SU-DHL-6 (cell line): ENCODE data around the gene FGD5.

Source experiments
- H2AFZ ChIP-seq: fragments of 200-600 bp; sonication (generic); 2 replicates; pipeline ENCODE4 v1.6.1; 2014; ENCODE audit warnings: low read depth, mild to moderate bottlenecking, moderate library complexity, mixed read lengths, antibody characterized with exemption, low read length; ENCODE audit not compliant: severe bottlenecking
- H3F3A ChIP-seq: fragments of 200-600 bp; shearing (Covaris generic); 2 replicates; pipeline ENCODE4 v1.6.0; 2016; ENCODE audit warnings: antibody characterized with exemption, mild to moderate bottlenecking; ENCODE audit not compliant: insufficient read depth
- H3K27ac ChIP-seq: fragments of 200-600 bp; sonication (generic); 2 replicates; pipeline ENCODE4 v1.5.1; 2016; ENCODE audit warnings: low read depth, mild to moderate bottlenecking, low read length, moderate library complexity, mixed read lengths
- H3K27me3 ChIP-seq: fragments of 200-600 bp; sonication (generic), shearing (Covaris generic); 2 replicates; pipeline ENCODE4 v1.6.0; 2014; ENCODE audit warnings: mild to moderate bottlenecking, low read length
- H3K36me3 ChIP-seq: fragments of 200-600 bp; sonication (generic); 2 replicates; pipeline ENCODE4 v1.6.1; 2014; ENCODE audit warnings: mild to moderate bottlenecking, low read length, mixed read lengths
- H3K4me2 ChIP-seq: fragments of 300-600, 200-600 bp; shearing (Covaris generic), sonication (generic); 2 replicates; pipeline ENCODE4 v1.6.0; 2014; ENCODE audit warnings: low read length, low read depth, mild to moderate bottlenecking; ENCODE audit not compliant: poor library complexity, severe bottlenecking
- H3K4me3 ChIP-seq: fragments of 200-600 bp; sonication (generic); 2 replicates; pipeline ENCODE4 v1.5.1; 2014; ENCODE audit warnings: antibody characterized with exemption, low read length, mild to moderate bottlenecking, mixed read lengths; ENCODE audit not compliant: insufficient read depth, poor library complexity, severe bottlenecking
- H3K79me2 ChIP-seq: fragments of 200-600 bp; sonication (generic); 2 replicates; pipeline ENCODE4 v1.6.1; 2014; ENCODE audit warnings: mild to moderate bottlenecking, low read length, moderate library complexity; ENCODE audit not compliant: insufficient read depth
- H3K9ac ChIP-seq: fragments of 200-600 bp; sonication (generic); 2 replicates; pipeline ENCODE4 v1.7.0; 2014; ENCODE audit warnings: mild to moderate bottlenecking, low read length
- H3K9me2 ChIP-seq: fragments of 200-600 bp; sonication (generic); replicated peaks from 2 replicates; pipeline ENCODE4 v1.6.1; 2014; ENCODE audit warnings: low read length; ENCODE audit not compliant: insufficient read depth
- H3K9me3 ChIP-seq: fragments of 200-600 bp; sonication (generic); 2 replicates; pipeline ENCODE4 v1.6.1; 2014; ENCODE audit warnings: low read length, mixed read lengths; ENCODE audit not compliant: insufficient read depth
- H4K20me1 ChIP-seq: fragments of 200-600 bp; sonication (generic); 2 replicates; pipeline ENCODE4 v1.6.1; 2014; ENCODE audit warnings: low read depth, mild to moderate bottlenecking, antibody characterized with exemption, low read length, moderate library complexity, mixed read lengths
- EZH2phosphoT487 ChIP-seq: fragments of 200-600 bp; sonication (generic), shearing (Covaris generic); conservative IDR thresholded peaks from 2 replicates; pipeline ENCODE4 v1.6.1; 2018; ENCODE audit warnings: mild to moderate bottlenecking, antibody characterized with exemption, low read length, moderate library complexity, mixed read lengths
- TF ChIP-seq, protein P1 (sequence below): fragments of 200-600 bp; sonication (generic); IDR thresholded peaks from one replicate; pipeline ENCODE4 v1.5.1; 2017; ENCODE audit warnings: antibody characterized with exemption, mild to moderate bottlenecking, low read length, moderate library complexity; ENCODE audit not compliant: insufficient read depth, poor library complexity, severe bottlenecking

FGD5 gene

DNA sequence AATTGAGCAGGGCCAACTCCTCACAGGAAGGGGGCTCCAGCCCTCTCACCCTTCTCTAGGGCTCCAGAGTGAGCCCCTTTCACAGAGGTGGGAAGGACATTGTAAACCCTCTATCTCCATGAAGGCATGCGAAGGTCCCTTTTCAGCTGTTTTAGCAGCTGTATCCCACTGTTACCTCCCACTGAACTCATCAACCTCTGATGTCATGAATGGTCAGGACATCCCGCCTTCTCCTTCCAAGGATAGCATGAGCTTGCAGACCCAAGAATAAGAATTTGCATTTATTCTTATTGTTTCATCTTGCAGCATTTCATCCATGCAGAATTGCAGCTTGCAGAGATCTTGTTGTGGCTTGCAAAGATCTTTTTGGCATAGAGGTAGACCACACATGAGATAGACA is 24.3 kb upstream of the FGD5 start:
- no peak overlapping the region for H3K27ac ChIP-seq
- no peak overlapping the region for H3K4me2 ChIP-seq
- no peaks in the 10 kb centered on the region for H3K79me2 ChIP-seq
- H3K9ac ChIP-seq: no peak overlapping the region
- no peaks in the 10 kb centered on the region for H3F3A ChIP-seq
- H3K36me3 ChIP-seq: no peaks in the 10 kb centered on the region
- no peak overlapping the region for H3K4me3 ChIP-seq
- H2AFZ ChIP-seq: no peak overlapping the region
- no peaks in the 10 kb centered on the region for H3K27me3 ChIP-seq
- TF ChIP-seq EZH2phosphoT487: no peak
- TF ChIP-seq, protein P1, sequence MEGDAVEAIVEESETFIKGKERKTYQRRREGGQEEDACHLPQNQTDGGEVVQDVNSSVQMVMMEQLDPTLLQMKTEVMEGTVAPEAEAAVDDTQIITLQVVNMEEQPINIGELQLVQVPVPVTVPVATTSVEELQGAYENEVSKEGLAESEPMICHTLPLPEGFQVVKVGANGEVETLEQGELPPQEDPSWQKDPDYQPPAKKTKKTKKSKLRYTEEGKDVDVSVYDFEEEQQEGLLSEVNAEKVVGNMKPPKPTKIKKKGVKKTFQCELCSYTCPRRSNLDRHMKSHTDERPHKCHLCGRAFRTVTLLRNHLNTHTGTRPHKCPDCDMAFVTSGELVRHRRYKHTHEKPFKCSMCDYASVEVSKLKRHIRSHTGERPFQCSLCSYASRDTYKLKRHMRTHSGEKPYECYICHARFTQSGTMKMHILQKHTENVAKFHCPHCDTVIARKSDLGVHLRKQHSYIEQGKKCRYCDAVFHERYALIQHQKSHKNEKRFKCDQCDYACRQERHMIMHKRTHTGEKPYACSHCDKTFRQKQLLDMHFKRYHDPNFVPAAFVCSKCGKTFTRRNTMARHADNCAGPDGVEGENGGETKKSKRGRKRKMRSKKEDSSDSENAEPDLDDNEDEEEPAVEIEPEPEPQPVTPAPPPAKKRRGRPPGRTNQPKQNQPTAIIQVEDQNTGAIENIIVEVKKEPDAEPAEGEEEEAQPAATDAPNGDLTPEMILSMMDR: no peak
- no peaks in the 10 kb centered on the region for H3K9me3 ChIP-seq
- no peaks in the 10 kb centered on the region for H3K9me2 ChIP-seq
- H4K20me1 ChIP-seq: no peaks in the 10 kb centered on the region

DNA sequence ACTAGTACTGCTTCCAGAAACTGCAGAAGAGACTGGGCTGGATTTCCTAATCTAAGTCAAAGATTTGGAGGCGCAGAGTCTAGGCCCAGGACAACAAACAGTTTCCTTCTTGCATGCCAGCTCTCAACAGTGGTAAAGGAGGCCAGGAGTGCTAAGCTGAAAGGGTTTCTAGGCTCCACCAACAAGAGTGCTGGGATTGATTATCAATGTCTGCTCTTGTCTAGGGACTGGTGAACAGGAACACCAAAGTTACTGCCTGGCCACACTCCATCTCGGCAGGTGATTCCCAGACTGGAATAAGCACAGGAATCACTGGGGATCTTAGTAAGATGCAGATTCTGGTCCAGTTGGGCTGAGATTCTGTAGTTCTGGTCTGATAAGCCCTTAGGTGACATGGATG is 22.8 kb upstream of the FGD5 start:
- Histone ChIP-seq H3K36me3 (no peaks in the 10 kb centered on the region), H2AFZ (no peak overlapping the region), H3K9me2 (no peaks in the 10 kb centered on the region), H3K9me3 (no peaks in the 10 kb centered on the region), H3K4me3 (no peak overlapping the region), H4K20me1 (no peaks in the 10 kb centered on the region), H3F3A (no peaks in the 10 kb centered on the region), H3K27me3 (no peaks in the 10 kb centered on the region), H3K9ac (no peak overlapping the region), H3K27ac (no peak overlapping the region), H3K79me2 (no peaks in the 10 kb centered on the region), H3K4me2 (no peak overlapping the region)
- no peak for TF ChIP-seq EZH2phosphoT487
- TF ChIP-seq, protein P1: no peak

DNA sequence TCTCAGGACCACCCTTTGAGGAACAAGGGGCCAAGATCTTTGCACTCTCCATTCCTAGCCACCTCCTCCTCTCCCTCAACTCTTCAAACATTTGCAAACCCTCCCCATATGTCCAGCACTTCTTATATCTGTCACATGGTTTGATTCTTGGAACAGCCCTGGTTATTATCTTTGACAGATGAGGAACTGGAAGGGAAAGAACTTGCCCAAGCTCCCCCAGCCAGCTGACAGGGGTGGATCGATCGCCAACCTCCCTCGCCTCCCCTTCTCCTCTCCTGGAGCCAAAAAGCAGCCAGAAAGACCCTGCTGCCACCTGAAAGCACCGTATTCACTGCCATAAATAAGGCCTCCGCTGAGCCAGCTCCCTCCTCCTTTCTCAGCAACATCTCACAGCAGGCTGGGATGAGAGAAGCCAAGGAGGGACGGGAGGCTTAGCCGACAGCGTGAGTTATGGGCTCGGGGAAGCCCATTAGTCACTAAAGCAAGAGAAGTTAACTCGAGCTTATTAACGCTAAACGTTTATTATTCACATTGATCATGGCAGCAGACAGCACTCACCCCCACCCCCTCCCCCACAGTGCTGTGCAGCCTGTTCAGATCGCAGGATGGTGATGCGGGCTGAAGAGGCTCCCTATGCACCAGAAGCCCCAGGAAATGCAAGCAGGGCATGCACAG is 22.2 kb upstream of the FGD5 start:
- Histone ChIP-seq H3K4me2 (no peak overlapping the region), H3K36me3 (no peaks in the 10 kb centered on the region), H3K4me3 (no peak overlapping the region), H3K79me2 (no peaks in the 10 kb centered on the region), H3K27me3 (no peaks in the 10 kb centered on the region), H3K27ac (no peak overlapping the region), H2AFZ (no peak overlapping the region), H3F3A (no peaks in the 10 kb centered on the region), H4K20me1 (no peaks in the 10 kb centered on the region), H3K9me3 (no peaks in the 10 kb centered on the region), H3K9me2 (no peaks in the 10 kb centered on the region), H3K9ac (no peak overlapping the region)
- no peak for TF ChIP-seq EZH2phosphoT487
- TF ChIP-seq, protein P1: no peak

DNA sequence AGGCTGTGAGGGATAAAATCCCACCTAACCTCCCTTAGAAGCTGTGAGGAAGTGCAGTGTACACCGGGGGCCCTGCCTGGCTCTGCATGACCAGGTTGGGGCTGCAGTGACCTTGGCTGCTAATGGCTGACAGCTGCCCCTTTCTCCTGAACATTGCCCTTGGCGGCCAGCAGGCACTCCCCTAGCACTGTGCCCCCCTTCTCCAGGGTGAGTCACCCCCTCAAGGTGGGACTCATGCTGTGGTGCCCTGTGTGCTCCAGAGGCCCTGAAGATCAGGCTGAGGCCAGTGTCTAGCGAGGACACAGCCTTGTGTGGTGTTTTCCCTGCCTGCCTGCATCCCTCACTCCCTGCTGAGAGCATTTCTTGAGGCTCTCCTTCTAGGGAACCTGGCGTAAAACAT is 21.0 kb upstream of the FGD5 start:
- Histone ChIP-seq H3K36me3 (no peaks in the 10 kb centered on the region), H3K27me3 (no peaks in the 10 kb centered on the region), H3K4me2 (no peak overlapping the region), H2AFZ (no peak overlapping the region), H4K20me1 (no peaks in the 10 kb centered on the region), H3K9ac (no peak overlapping the region), H3K79me2 (no peaks in the 10 kb centered on the region), H3K9me2 (no peaks in the 10 kb centered on the region), H3K4me3 (no peak overlapping the region), H3K9me3 (no peaks in the 10 kb centered on the region), H3F3A (no peaks in the 10 kb centered on the region), H3K27ac (no peak overlapping the region)
- TF ChIP-seq EZH2phosphoT487: no peak
- TF ChIP-seq, protein P1: no peak
